Endothelial cell of umbilical vein (primary cell): ENCODE results near the gene GSG1L. TPM values are rescaled to one million over a fixed set of nuclear protein-coding genes. Genes with fewer than 3 reads are reported as not detected.

Experiments used
- BruUV-seq: library from RNA; stranded (reverse); fragments of 400-500 nt; replicated peaks from 2 replicates; lab custom pipeline; 2021; lab: Mats Ljungman, UMichigan
- CTCF ChIA-PET: fragments of 300-600, 350-600 bp; sonication (Branson Sonifier 250); formaldehyde crosslinking; loops from one replicate; lab custom pipeline; 2021; ENCODE audit warnings: antibody characterized with exemption, inconsistent platforms; lab: Charles Lee
- POLR2A ChIA-PET: fragments of 300-600, 350-600 bp; sonication (Branson Sonifier 250); formaldehyde crosslinking; loops from one replicate; lab custom pipeline; 2021; ENCODE audit warnings: antibody characterized with exemption, inconsistent platforms; lab: Charles Lee
- DNase-seq: peaks from one replicate; pipeline ENCODE4 v3.0.0-alpha.2; 2011; ENCODE audit warnings: low read depth, low spot score
- FAIRE-seq: peaks from 2 replicates; lab custom pipeline; 2011; peaks lifted over from hg19 to GRCh38; lab: Jason Lieb, UNC
- H2AFZ ChIP-seq: 2 replicates; pipeline ENCODE4 v1.6.0; 2012; ENCODE audit warnings: low read depth, low read length, control low read depth, inconsistent platforms
- H3K27ac ChIP-seq: 2 replicates; pipeline ENCODE4 v1.5.1; 2011; ENCODE audit warnings: low read depth, mild to moderate bottlenecking, control low read depth, low read length, moderate library complexity; ENCODE audit not compliant: insufficient read depth
- H3K27me3 ChIP-seq, 2 experiments: 2 replicates each; pipeline versions ENCODE4 v1.6.0 to v1.6.1; 2011; ENCODE audit warnings: low read length in 2 of 2, mixed read lengths in 1 of 2; ENCODE audit not compliant: control insufficient read depth in 2 of 2, insufficient read depth in 2 of 2
- H3K36me3 ChIP-seq, 2 experiments: 2 replicates in 1 of 2; 3 replicates in 1 of 2; pipeline ENCODE4 v1.5.1; 2011; ENCODE audit warnings: low read length in 2 of 2, mild to moderate bottlenecking in 1 of 2, moderate library complexity in 1 of 2; ENCODE audit not compliant: control insufficient read depth in 2 of 2, insufficient read depth in 2 of 2; ENCODE audit errors: extremely low read depth in 1 of 2
- H3K4me1 ChIP-seq: 3 replicates; pipeline ENCODE4 v1.5.1; 2011; ENCODE audit warnings: mild to moderate bottlenecking, low read length; ENCODE audit not compliant: control insufficient read depth, insufficient read depth; ENCODE audit errors: extremely low read depth
- H3K4me2 ChIP-seq: 2 replicates; pipeline ENCODE4 v1.6.1; 2011; ENCODE audit warnings: low read length, control low read depth, mixed read lengths; ENCODE audit not compliant: insufficient read depth
- H3K4me3 ChIP-seq, 3 experiments: fragments of 200-600 bp in 1 of 3; sonication (generic), shearing (Covaris generic) in 1 of 3; replicated peaks in 1 of 3; 2 replicates each; pipeline ENCODE4 v1.5.1; 2011 to 2016; ENCODE audit warnings: control low read depth in 3 of 3, low read length in 3 of 3, mild to moderate bottlenecking in 2 of 3, inconsistent platforms in 1 of 3, low read depth in 1 of 3, moderate library complexity in 1 of 3; ENCODE audit not compliant: insufficient read depth in 1 of 3
- H3K79me2 ChIP-seq: 2 replicates; pipeline ENCODE4 v1.6.0; 2012; ENCODE audit warnings: low read length, inconsistent platforms; ENCODE audit not compliant: control insufficient read depth, insufficient read depth
- H3K9ac ChIP-seq: replicated peaks from 2 replicates; pipeline ENCODE3; 2011; ENCODE audit warnings: low read length, control low read depth; ENCODE audit not compliant: insufficient read depth; ENCODE audit errors: extremely low read depth
- H3K9me1 ChIP-seq: replicated peaks from 3 replicates; pipeline ENCODE4 v1.6.0; 2011; ENCODE audit warnings: mild to moderate bottlenecking, low read length; ENCODE audit not compliant: control insufficient read depth, insufficient read depth; ENCODE audit errors: extremely low read depth
- H3K9me3 ChIP-seq: replicated peaks from 2 replicates; pipeline ENCODE4 v1.5.1; 2012; ENCODE audit warnings: low read length, inconsistent platforms; ENCODE audit not compliant: control insufficient read depth, insufficient read depth
- H4K20me1 ChIP-seq: replicated peaks from 2 replicates; pipeline ENCODE3; 2011; ENCODE audit warnings: mild to moderate bottlenecking, low read length; ENCODE audit not compliant: control insufficient read depth, insufficient read depth; ENCODE audit errors: extremely low read depth
- EZH2 ChIP-seq: IDR thresholded peaks from 2 replicates; pipeline ENCODE4 v1.6.1; 2012; ENCODE audit warnings: borderline replicate concordance, low read depth, mild to moderate bottlenecking, moderate library complexity, low read length, inconsistent platforms; ENCODE audit not compliant: severe bottlenecking
- FOS ChIP-seq: IDR thresholded peaks from 2 replicates; pipeline ENCODE4 v1.6.1; 2011; ENCODE audit warnings: mild to moderate bottlenecking, low read length, moderate library complexity, borderline replicate concordance; ENCODE audit not compliant: insufficient read depth
- GATA2 ChIP-seq: IDR thresholded peaks from 2 replicates; pipeline ENCODE4 v1.7.0; 2011; ENCODE audit warnings: low read depth, mild to moderate bottlenecking, moderate library complexity, mixed read lengths, low read length; ENCODE audit not compliant: insufficient read length, insufficient read depth
- JUN ChIP-seq: IDR thresholded peaks from 2 replicates; pipeline ENCODE4 v1.6.1; 2011; ENCODE audit warnings: borderline replicate concordance, low read depth; ENCODE audit not compliant: insufficient read length, insufficient read depth
- MYC ChIP-seq: IDR thresholded peaks from one replicate; pipeline ENCODE4 v1.6.1; 2011; ENCODE audit warnings: mild to moderate bottlenecking, low read depth, low read length
- POLR2A ChIP-seq: IDR thresholded peaks from 2 replicates; pipeline ENCODE4 v1.6.1; 2012; ENCODE audit warnings: low read depth, mild to moderate bottlenecking, control low read depth, low read length
- POLR2AphosphoS5 ChIP-seq: IDR thresholded peaks from 2 replicates; pipeline ENCODE4 v1.6.1; 2012; ENCODE audit warnings: low read depth, mild to moderate bottlenecking, control low read depth, low read length, moderate library complexity; ENCODE audit not compliant: insufficient read depth
- dilution Hi-C: fragments of 300-500 bp; cut with MboI; formaldehyde crosslinking; loops from one replicate; pipeline ENCODE4 v1.15.0; 2019; ENCODE audit warnings: low sequenced_read_pairs; ENCODE audit not compliant: extremely low pct_ligation_motif_present
- intact Hi-C: fragments of 100-400 bp; cut with micrococcal nuclease; formaldehyde crosslinking; loops from one replicate; pipeline ENCODE4 v1.10.0; 2022
- polyA plus RNA-seq, 4 experiments: library from polyadenylated mRNA; depleted of rRNA in 3 of 4; stranded (reverse) in 3 of 4; unstranded in 1 of 4; fragments of >200 nt; gene quantifications; 2 replicates each; pipeline versions ENCODE4 v1.2.1 to v1.2.3, GENCODE V29; 2011 to 2012; ENCODE audit warnings: missing spikeins in 1 of 4
- total RNA-seq: library from RNA; stranded (reverse); gene quantifications from 2 replicates; pipeline ENCODE4 v1.2.3, GENCODE V29; 2021
- TF ChIP-seq, protein P1 (sequence below), 2 donors: IDR thresholded peaks; 1 replicate in 1 of 2; 2 replicates in 1 of 2; pipeline ENCODE4 v1.5.1; 2011; ENCODE audit warnings: low read length in 2 of 2, mild to moderate bottlenecking in 2 of 2, moderate library complexity in 2 of 2, control low read depth in 1 of 2, inconsistent platforms in 1 of 2, low read depth in 1 of 2; ENCODE audit not compliant: insufficient read depth in 1 of 2; ENCODE audit errors: extremely low read depth in 1 of 2
- TF ChIP-seq, protein P2 (sequence below): IDR thresholded peaks from 2 replicates; pipeline ENCODE4 v1.6.1; 2011; ENCODE audit not compliant: insufficient read depth, insufficient read length

GSG1L gene
- total and polyA plus RNA-seq, 2 donors (not counting 3 experiments of a cell fraction or from before 2014, with no cell fraction given) = 0.06 TPM; not detected in 1

DNA sequence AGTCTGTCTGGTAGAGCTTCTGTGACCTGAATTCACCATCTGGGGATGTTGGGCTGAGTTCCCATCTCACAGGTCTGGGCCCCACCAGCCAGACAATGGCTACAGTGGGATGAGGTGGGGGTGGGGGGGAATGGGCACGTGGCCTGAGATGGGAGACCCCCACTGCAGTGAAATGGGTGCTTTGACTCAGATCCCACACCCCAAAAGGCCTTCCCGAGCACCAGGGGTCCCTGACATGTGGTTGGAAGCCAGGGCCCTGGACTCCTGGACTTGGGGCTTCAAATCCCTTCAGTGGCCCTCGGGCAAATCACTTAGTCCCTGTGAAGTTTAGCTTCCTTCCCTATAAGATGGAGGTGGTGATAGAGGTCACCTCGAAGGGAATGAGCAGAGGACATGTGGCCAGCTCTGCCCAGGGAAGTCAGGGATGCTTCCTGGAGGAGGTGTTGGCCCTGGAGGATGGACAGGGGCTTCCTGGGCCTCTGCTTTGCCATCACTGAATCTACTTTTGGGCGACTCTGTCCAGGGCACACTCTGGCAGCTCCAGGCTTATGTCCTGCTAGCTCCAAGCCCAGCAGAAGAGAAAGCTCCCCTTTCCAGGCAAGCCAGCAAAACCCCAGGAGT, 295.4 kb downstream of the GSG1L start:
- Histone ChIP-seq H3K4me3 (no peak overlapping the region), H3K79me2 (no peaks in the 10 kb centered on the region), H3K36me3 (peaks cover 0 to 19% of the 10 kb centered on the region in 2 experiments), H4K20me1 (no peaks in the 10 kb centered on the region), H3K4me2 (no peak overlapping the region), H3K27me3 (no peaks in the 10 kb centered on the region), H3K9me3 (no peaks in the 10 kb centered on the region), H3K9ac (no peak overlapping the region), H3K4me1 (no peaks in the 10 kb centered on the region), H3K9me1 (no peaks in the 10 kb centered on the region), H2AFZ (no peak overlapping the region), H3K27ac (no peak overlapping the region)
- POLR2A ChIA-PET = no interaction called here
- dilution Hi-C loops (no loop called here), intact Hi-C loops (no loop called here)
- DNase-seq (no peak), FAIRE-seq (no peak)
- CTCF ChIA-PET = no interaction called here
- TF ChIP-seq EZH2 = no peak
- TF ChIP-seq POLR2A = no peak
- no peak for TF ChIP-seq POLR2AphosphoS5
- TF ChIP-seq GATA2 = no peak
- TF ChIP-seq, protein P1, sequence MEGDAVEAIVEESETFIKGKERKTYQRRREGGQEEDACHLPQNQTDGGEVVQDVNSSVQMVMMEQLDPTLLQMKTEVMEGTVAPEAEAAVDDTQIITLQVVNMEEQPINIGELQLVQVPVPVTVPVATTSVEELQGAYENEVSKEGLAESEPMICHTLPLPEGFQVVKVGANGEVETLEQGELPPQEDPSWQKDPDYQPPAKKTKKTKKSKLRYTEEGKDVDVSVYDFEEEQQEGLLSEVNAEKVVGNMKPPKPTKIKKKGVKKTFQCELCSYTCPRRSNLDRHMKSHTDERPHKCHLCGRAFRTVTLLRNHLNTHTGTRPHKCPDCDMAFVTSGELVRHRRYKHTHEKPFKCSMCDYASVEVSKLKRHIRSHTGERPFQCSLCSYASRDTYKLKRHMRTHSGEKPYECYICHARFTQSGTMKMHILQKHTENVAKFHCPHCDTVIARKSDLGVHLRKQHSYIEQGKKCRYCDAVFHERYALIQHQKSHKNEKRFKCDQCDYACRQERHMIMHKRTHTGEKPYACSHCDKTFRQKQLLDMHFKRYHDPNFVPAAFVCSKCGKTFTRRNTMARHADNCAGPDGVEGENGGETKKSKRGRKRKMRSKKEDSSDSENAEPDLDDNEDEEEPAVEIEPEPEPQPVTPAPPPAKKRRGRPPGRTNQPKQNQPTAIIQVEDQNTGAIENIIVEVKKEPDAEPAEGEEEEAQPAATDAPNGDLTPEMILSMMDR (IDR thresholded peaks at IDR 0.05; ENCODE audit: extremely low read depth in 1 of 2, insufficient read depth in 1 of 2, low read depth in 1 of 2, low read length in 2 of 2) = no peak
- no peak for TF ChIP-seq JUN
- TF ChIP-seq MYC = no peak
- TF ChIP-seq, protein P2, sequence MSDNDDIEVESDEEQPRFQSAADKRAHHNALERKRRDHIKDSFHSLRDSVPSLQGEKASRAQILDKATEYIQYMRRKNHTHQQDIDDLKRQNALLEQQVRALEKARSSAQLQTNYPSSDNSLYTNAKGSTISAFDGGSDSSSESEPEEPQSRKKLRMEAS = no peak
- TF ChIP-seq FOS = no peak
- no TSS peak for BruUV-seq
